Activated B cell treated with CpG ODN at 0.5 μM for 24 hours (primary cell): Measurements from ENCODE around the gene ANKRD27. TPM values are rescaled to one million over a fixed set of nuclear protein-coding genes. Genes with fewer than 3 reads are reported as not detected.

Experiments
- ATAC-seq: fragments of 200-7000 bp; cut with Tn5 transposase; one replicate; pipeline ENCODE4 v1.10.0; 2021; ENCODE audit warnings: low read depth, mild to moderate bottlenecking, moderate library complexity
- CTCF ChIA-PET: fragments of 350-600 bp; sonication (Branson Sonifier 250); formaldehyde crosslinking; loops from one replicate; lab custom pipeline; 2021; ENCODE audit warnings: antibody characterized with exemption; lab: Charles Lee
- POLR2A ChIA-PET: fragments of 350-600 bp; sonication (Branson Sonifier 250); formaldehyde crosslinking; loops from one replicate; lab custom pipeline; 2021; ENCODE audit warnings: antibody characterized with exemption; lab: Charles Lee
- DNase-seq: peaks from one replicate; pipeline ENCODE4 v3.0.0; 2022
- H3K27ac Mint-ChIP-seq: one replicate; pipeline ENCODE4 v1.8.0; 2020; ENCODE audit warnings: mixed read lengths
- H3K27me3 Mint-ChIP-seq: one replicate; pipeline ENCODE4 v1.8.0; 2021; ENCODE audit warnings: mixed read lengths
- H3K36me3 Mint-ChIP-seq: one replicate; pipeline ENCODE4 v1.8.0; 2021; ENCODE audit warnings: low read depth, mixed read lengths
- H3K4me1 Mint-ChIP-seq: one replicate; pipeline ENCODE4 v1.8.0; 2021; ENCODE audit warnings: mixed read lengths
- H3K4me3 Mint-ChIP-seq: one replicate; pipeline ENCODE4 v1.8.0; 2020; ENCODE audit warnings: mild to moderate bottlenecking, mixed read lengths
- H3K9me3 Mint-ChIP-seq: one replicate; pipeline ENCODE4 v1.8.0; 2020; ENCODE audit warnings: mixed read lengths
- CTCF ChIP-seq: fragments of 200-600 bp; IDR thresholded peaks from one replicate; pipeline ENCODE4 v1.8.0; 2022; ENCODE audit warnings: antibody characterized with exemption, mild to moderate bottlenecking
- intact Hi-C: fragments of 100-400 bp; cut with micrococcal nuclease; formaldehyde crosslinking; loops from one replicate; pipeline ENCODE4 v1.15.1; 2024
- total RNA-seq: library from RNA; stranded (reverse); gene quantifications from 2 replicates; pipeline ENCODE4 v1.2.3, GENCODE V29; 2022

Gene ANKRD27
- total RNA-seq, 1 donor from 2014 or later: 44.7 TPM

- no peak for DNase-seq
- no peak for ATAC-seq
- CTCF ChIA-PET: no interaction called here
- Mint-ChIP-seq H3K4me1 (peaks cover 2% of the 10 kb centered on the region), H3K9me3 (no peaks in the 10 kb centered on the region), H3K4me3 (no peak overlapping the region), H3K27me3 (no peaks in the 10 kb centered on the region), H3K27ac (no peak overlapping the region), H3K36me3 (peaks cover 62% of the 10 kb centered on the region)
- intact Hi-C loops: no loop called here
- POLR2A ChIA-PET: no interaction called here
- no peak for TF ChIP-seq CTCF
Measured at GRCh38 chr19:32647361-32647760, 27.6 kb downstream of the ANKRD27 start.

GRCh38 chr19:32646556-32646955 is 28.4 kb downstream of the ANKRD27 start:
- no peak for TF ChIP-seq CTCF
- Mint-ChIP-seq H3K27ac (no peak overlapping the region), H3K9me3 (no peaks in the 10 kb centered on the region), H3K4me1 (peaks cover 2% of the 10 kb centered on the region), H3K27me3 (no peaks in the 10 kb centered on the region), H3K4me3 (no peak overlapping the region), H3K36me3 (peaks cover 68% of the 10 kb centered on the region)
- POLR2A ChIA-PET: no interaction called here
- ATAC-seq: no peak
- CTCF ChIA-PET: no interaction called here
- no peak for DNase-seq
- intact Hi-C loops: no loop called here

GRCh38 chr19:32642771-32643170 is 32.2 kb downstream of the ANKRD27 start:
- Mint-ChIP-seq H3K4me3 (no peak overlapping the region), H3K27me3 (no peaks in the 10 kb centered on the region), H3K9me3 (no peaks in the 10 kb centered on the region), H3K36me3 (peaks cover 77% of the 10 kb centered on the region), H3K27ac (no peak overlapping the region), H3K4me1 (peaks cover 2% of the 10 kb centered on the region)
- DNase-seq (no peak), ATAC-seq (no peak)
- intact Hi-C loops: no loop called here
- CTCF ChIA-PET: no interaction called here
- TF ChIP-seq CTCF: no peak
- POLR2A ChIA-PET: no interaction called here

- no peaks in the 10 kb centered on the region for H3K4me1 Mint-ChIP-seq
- ChIA-PET CTCF (no interaction called here), POLR2A (no interaction called here)
- intact Hi-C loops: no loop called here
- no peaks in the 10 kb centered on the region for H3K27me3 Mint-ChIP-seq
- ATAC-seq (no peak), DNase-seq (no peak)
- H3K9me3 Mint-ChIP-seq: no peaks in the 10 kb centered on the region
- H3K27ac Mint-ChIP-seq: no peak overlapping the region
- H3K36me3 Mint-ChIP-seq: peaks cover 82% of the 10 kb centered on the region
- no peak for TF ChIP-seq CTCF
- H3K4me3 Mint-ChIP-seq: no peak overlapping the region
Measured at GRCh38 chr19:32638625-32639024, 36.4 kb downstream of the ANKRD27 start.

- ChIA-PET CTCF (no interaction called here), POLR2A (no interaction called here)
- TF ChIP-seq CTCF: no peak
- intact Hi-C loops: no loop called here
- H3K9me3 Mint-ChIP-seq: no peaks in the 10 kb centered on the region
- no peak overlapping the region for H3K27ac Mint-ChIP-seq
- H3K27me3 Mint-ChIP-seq: no peaks in the 10 kb centered on the region
- no peak overlapping the region for H3K4me3 Mint-ChIP-seq
- ATAC-seq: no peak
- peaks cover 77% of the 10 kb centered on the region for H3K36me3 Mint-ChIP-seq
- no peaks in the 10 kb centered on the region for H3K4me1 Mint-ChIP-seq
- no peak for DNase-seq
Measured at GRCh38 chr19:32637480-32637879, 37.5 kb downstream of the ANKRD27 start.
